ENCODE results near the gene BRDT.
"Not testable (repeated sequence)": the region's sequence is repeated elsewhere in the genome, so short reads cannot be mapped to it uniquely, and the experiment has no call there.

The BRDT gene

DNA sequence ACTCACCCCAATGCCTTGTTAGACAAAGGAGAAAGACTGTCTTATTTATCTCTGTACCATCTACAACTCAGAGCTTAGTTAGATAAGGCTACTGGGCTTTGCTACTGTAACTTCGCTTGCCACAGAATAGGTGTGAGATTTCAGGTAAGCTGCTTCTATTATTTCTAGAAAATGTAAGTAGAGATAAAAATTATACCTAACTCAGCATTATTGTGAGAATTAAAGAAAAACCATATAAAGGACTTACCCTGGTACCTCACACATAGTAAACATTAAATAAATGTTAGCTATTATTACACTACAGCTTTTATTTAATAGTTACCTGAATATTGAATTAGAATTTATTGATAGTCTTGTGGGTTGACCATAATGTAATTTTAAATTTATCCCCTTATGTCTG, 44.1 kb downstream of the BRDT start:
- DNase-seq: no peak

DNA sequence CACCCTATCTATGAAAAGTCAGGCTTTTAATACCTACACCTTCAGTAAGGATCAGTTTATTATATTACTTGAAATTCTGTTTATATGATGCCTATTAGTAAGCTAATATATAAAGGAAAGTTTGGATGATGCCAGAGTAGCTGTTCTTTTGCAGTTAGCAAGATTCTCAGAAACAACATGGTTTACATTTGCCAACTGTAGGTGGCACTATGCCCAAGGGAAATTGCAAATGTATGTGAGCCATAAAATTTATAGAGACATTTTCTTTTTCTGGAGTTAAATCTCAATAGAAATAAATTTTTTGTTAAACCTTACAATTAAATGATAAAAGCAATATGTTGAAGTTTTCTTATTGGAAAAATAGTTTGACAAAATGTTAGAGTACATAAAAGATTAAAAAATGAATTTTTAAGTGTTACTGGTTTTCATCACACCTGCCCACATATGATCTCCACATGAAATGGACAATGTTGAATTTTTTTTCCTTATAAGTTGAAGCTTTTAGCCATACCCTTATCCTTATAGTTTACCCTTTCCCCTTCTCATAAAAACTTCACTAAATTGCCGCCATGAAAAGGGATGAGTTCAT, 48.5 kb downstream of the BRDT start:
- peak; percentile 10 for DNase-seq

DNA sequence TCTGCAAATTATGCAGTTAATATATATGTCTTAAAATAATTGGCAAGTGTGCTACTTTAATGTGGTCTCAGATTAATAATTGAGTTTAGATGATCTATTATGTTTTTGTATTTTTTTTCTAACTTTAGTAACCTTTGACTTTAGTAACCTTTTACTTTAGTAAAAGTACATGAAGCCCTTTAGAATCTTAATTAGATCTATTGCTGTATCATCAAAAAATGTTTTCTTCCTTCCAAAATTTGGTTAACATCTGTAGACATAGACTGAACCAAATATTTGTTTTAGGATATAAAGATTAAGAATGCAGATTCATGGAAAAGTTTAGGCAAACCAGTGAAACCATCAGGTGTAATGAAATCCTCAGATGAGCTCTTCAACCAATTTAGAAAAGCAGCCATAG, 54.9 kb downstream of the BRDT start:
- no peak for DNase-seq

- DNase-seq: no peak
These were observed 64.7 kb downstream of the BRDT start for GRCh38 chr1:92013923-92014322.

GRCh38 chr1:92016720-92017316, 67.6 kb downstream of the BRDT start:
- DNase-seq: no peak

- DNase-seq: no peak
These were observed 68.5 kb downstream of the BRDT start for GRCh38 chr1:92017656-92018055.

- DNase-seq: not testable (repeated sequence)
These were observed 76.8 kb downstream of the BRDT start for GRCh38 chr1:92026042-92026441.

DNA sequence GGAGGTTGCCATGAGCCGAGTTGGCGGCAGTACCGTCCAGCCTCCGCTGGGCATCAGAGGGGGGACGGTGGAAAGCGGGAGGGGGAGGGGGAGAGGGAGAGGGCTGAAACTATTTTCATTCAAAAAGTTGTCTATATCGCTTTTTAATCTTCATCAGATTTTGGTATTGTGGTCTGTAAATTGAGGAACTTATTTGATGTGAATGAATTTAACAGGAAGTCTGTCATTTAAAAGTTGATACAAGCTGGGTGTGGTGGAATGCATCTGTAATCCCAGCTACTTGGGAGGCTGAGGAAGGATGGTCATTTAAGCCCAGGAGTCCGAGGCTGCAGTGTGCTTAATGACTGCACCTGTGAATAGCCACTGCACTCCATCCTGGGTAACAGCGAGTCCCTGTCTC, 77.6 kb downstream of the BRDT start:
- no peak for DNase-seq

DNA sequence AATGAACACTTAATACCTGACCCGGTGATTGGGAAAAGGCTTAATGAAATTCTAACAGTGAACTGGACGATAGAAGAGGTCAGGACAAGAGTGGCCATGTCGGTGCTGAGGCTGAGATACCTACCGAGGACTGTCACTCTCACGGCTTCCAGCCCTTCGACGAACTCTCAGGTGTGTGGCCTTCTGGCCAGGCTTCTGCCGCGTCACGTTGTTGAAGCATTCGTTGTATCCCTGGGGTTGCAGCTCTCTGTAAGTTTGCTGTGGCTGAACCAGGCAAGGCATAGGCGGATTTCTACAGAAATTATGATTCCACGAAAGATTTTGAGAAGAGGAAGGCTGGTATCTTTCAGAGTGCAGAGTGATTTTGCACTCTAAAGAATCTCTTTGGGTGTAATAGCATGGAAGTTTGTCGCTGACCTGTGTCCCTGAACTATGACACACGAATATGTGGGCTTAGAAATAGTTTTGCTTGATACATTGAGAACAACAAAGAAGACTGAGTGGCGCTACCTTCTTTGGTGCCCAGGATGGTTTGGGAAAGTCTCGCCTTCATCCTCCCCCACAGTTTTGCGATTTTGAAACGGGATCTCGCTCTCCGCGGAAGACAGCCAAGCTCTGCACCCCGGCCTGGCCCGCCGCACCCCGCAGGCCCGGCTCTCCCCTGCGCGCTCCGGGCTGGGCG, 80.2 kb downstream of the BRDT start:
- DNase-seq: no peak

DNA sequence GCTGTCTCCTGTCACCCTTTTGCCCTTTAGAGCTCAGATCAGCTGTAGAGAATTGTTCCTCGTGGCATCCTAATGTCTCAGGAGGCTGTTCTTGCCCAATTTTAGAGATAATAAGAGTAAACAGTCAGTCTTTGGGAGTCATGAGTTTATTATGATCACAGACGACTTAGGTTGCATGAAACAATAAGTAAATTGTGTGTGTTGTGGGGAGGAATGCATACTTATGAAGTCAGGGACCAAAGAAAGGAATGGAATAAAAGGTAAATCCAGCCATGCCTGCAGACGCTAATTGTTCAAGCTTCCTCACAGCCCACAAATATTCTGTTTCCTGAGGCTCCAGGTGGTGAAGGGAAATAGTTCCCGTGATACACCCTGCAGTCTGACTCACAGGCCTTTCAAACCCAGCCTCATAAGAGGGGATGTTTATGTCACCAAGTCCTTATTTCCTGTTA, 81.5 kb downstream of the BRDT start:
- peak; percentile 8 for DNase-seq

DNA sequence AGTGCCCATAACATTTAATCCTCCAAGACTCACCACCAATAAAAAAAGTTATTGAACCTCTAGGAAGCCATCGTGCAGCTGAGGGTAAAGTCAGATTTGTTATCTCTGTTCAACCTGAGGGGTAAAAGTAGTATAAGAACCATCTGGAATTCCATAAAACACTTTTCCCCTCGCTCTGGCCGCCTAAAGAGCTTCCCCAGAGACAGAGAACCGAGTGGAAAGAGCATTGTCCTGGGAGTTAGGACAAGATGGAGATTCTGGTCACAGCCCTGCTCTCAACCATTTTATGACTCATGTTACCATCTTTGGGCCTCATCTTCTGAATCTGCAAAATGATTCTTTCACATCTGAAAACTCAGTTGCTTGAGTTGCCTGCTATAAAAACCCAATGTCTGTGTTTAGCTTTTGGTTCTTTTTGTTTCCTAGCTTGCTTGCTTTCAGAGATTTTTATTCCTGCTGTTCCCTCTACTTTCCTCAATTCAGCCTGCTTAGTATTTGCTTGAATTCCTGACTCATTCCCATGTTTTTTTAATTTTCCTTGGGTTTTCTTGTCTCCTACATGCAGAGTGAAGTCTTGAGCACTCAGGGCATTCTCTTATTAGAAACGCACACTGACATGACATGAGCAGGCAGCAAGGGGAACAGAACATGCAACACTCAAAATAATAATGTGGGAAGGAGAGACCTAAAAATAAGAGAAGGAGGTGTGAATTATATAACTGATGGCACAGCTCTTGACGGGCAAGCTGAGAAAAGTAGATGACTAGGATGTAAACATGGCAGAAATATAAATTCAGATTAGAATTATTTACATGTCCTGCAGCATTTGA, 82.3 kb downstream of the BRDT start:
- no peak for DNase-seq

DNA sequence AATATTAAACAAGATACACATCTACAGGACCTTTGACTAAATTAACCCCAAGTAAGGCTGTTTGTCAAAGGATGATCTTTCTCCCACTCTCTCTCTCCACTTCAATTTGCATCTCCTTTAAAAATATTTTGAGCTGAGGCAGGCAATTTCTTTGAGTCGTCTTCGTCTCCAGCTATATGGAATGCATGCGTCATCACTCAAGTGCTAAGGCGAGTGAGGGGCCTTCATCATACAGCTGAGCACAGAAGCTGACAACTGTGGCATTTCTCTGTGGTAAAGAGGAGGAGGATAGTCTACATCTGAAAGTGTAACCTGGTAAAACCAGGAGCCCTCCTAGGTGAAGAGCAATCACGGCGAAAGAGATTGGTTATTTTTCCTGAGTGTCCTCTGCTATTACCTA, 88.2 kb downstream of the BRDT start:
- DNase-seq: no peak

GRCh38 chr1:92038695-92039346, 89.6 kb downstream of the BRDT start:
- DNase-seq: no peak

GRCh38 chr1:92040971-92041370, 91.8 kb downstream of the BRDT start:
- DNase-seq: no peak

- no peak for DNase-seq
These were observed 94.4 kb downstream of the BRDT start for GRCh38 chr1:92043621-92044020.

DNA sequence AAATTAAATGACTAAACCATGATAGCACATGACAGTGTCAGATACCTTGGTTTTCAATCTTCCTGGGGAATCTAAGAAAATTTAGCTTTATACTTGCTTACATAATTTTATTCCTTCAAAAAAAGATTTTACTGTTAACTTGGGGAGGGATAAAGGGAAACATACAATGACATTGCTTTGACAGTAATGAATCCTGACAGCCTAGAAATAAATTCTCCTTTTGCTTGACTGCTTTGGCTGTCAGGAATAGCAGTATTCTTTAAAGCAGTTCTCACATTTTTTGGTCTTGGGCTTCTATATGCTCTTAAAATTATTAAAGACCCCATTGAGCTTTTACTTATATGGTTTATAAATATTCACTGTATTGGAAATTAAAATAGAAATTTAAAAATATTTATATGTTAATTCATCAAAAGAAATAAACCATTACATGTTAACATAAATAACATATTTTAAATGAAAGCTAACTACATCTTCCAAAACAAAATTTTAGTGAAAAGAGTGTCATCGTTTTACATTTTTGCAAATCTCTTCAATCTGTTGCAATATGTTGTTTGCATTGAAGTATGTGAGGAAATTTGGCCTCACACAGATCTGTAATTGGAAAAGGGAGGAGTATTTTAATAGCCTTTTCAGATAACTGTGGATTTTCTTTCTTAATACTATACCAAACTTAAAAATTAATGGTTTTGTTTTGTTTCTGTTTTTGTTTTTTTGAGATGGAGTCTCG, 96.7 kb downstream of the BRDT start:
- no peak for DNase-seq

- no peak for DNase-seq
These were observed 102.7 kb downstream of the BRDT start for GRCh38 chr1:92051948-92052347.
